Myocyte (in vitro differentiated cells): ENCODE measurements around the gene CDT1. TPM values are rescaled to one million over a fixed set of nuclear protein-coding genes. Genes with fewer than 3 reads are reported as not detected.

Experiments used
- DNase-seq: peaks from one replicate; pipeline ENCODE4 v3.0.0-alpha.2; 2012; ENCODE audit warnings: low read depth
- polyA plus RNA-seq: library from polyadenylated mRNA; unstranded; fragments of >200 nt; gene quantifications from one replicate; pipeline ENCODE4 v1.2.1, GENCODE V29; 2012; ENCODE audit warnings: missing spikeins
- total RNA-seq: library from RNA; depleted of rRNA; stranded (reverse); fragments of >200 nt; gene quantifications from 2 replicates; pipeline ENCODE4 v1.2.3, GENCODE V29; 2014

CDT1 gene
- 0.16 and 1.9 TPM in 2 replicates for total RNA-seq
- 0.74 TPM for polyA plus RNA-seq

GRCh38 chr16:88803264-88803987 is at the start of gene CDT1:
Gene CDT1, plus strand, starts transcription at chr16:88803789. Its CDS starts 43 bp downstream, at chr16:88803832.
- peak; percentile 76 for DNase-seq

- peak; percentile 39 for DNase-seq
Observed at GRCh38 chr16:88754109-88754911, 49.3 kb upstream of the CDT1 start.

DNA sequence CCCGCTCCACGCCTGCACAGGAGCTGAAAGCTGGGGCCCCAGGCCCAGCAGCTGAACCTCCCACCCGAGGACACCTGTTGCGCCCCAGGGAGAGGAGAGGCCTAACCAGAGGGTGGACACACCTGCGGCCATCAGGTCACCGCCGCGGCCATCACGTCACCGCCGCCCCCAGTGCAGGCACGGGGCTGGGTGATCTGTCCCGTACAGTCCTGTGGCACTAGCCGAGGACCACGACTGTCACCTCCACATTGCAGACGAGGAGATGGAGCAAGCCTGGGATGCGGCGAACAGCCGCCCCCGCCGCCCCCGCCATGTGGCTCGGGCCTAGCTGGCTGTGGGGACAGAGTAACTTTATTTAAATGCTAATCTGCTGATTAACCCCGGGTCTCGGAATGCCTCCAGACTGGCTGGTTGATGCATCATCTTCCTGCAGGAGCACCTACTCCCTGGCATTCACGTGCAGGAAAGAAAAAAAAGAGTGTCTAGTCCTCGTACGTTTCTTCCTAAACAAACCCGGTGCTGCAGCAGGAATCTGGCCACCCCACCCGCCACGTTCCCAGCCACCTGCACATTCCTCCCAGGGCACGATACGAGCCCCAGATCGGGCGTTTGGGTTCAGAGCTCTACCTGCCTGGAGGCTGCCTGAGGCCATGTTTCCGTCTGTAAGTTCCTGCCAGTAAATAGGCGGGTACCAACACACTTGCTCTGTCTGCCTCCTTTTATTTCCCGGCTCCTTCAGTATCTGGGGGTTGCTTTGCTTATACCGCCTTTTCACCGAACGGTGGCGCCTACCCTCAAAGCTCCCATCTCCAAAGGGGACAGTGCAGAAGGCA is 48.5 kb upstream of the CDT1 start:
- DNase-seq, result no peak

DNA sequence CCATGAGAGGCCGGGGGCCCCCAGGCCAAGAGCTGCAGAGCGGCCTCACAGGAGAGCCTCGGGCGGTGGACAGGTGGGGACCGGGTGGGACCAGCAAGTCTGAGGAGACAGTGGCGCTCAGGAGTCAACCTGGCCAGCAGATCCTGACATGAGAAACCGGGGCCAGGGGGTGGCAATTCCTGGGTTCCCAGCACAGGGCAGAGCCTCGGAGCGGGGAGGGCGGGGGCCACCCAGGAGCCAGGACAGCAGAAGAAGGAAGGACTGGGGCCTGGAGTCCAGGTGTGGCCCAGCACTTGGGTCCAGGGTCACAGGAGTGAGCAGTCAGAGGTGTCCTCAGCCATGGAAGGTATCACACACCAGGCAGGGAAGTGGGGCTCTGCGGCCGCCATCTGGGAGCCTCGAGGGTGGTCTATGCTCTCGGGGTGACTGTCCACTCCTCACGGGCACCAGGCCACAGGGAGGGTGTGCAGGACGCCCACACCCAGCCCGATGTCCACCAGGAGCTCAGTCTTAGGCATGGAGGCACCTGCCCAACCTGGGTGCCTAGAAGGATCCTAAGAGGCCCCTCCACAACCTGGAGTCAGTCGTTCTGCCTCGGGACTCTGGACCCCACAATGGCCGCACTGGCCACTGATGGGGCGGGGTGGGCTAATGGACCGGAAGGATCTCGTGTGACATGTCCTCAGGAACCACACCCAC is 47.7 kb upstream of the CDT1 start:
- no peak for DNase-seq

GRCh38 chr16:88758227-88758943 is 45.2 kb upstream of the CDT1 start:
- peak; percentile 51 for DNase-seq

- DNase-seq, result no peak
Observed at GRCh38 chr16:88758944-88759244, 44.7 kb upstream of the CDT1 start.

DNA sequence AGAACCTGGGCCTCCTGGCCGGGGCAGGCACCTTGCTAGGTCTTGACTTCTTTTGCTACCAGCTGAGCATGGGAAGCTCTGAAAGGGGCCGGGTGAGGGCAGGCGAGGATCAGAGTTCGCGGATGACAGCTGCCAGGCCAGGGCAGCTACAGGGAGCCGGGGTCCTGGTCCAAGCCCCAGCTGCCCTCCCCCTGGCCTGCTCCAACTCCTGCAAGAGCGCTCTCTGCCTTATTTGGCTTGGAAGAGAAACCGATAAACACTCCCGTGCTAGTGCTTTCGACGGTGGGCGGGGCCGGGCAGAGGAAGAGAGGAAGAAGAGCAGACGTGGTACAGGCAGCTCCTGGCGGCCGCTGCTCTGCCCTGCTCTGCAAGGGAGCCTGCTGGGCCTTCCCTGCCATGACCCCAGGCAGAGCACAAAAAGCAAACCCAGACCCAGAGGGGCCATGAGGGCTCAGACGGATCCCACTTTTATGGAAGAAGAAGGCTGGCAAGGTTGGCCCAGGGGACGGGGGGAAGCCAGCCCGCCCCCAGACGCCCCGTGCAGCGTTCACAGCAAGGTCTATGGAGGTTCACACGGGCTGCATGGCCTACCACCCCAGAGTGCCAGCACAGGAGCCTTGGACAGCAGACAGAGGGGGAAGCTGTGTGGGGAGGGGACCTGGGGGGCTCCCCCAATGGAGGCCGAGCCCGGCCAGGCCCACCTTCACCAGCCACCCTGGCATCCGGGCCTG is 44.2 kb upstream of the CDT1 start:
- no peak for DNase-seq

DNA sequence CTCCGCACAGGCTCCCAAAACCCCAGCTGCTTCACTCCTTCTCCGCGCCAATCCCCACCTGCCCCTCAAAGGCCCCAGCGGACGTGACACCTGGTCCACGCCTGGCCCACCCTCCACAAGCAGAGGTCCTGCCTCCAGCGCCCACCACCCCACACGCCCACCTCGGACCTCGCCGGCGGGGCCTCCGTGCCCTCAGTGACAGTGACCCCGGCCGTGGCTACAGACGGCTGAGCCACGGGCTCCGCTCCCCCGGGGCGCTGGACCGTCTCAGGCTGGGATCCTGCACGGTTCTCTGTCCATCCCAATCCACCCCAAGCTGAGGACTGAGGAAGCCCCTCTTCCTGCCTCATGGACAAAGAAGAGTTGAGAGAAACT is 43.6 kb upstream of the CDT1 start:
- no peak for DNase-seq

- DNase-seq, result no peak
Observed at GRCh38 chr16:88760424-88761142, 43.0 kb upstream of the CDT1 start.

- DNase-seq, result no peak
Observed at GRCh38 chr16:88761143-88761534, 42.5 kb upstream of the CDT1 start.

DNA sequence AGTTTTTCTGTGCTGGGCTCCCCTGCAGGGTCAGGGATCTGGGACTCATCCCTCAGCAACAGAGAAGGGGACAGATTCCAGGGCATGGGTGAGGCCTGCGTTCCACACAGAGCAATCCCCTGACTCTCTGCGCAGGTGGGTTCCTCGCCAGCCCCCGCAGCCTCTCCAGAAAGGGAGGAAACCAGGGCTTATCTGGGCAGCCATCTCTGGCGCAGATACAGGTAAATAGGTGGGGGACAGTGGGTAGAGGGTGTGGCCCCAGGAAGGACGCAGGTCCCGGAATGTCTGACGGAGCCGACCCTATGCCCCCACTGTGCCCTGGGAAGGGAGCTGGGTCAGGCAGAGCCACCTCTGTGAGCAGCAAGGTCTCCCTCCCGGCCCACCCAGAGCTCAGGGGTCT is 41.8 kb upstream of the CDT1 start:
- no peak for DNase-seq

- no peak for DNase-seq
Observed at GRCh38 chr16:88762258-88762870, 41.2 kb upstream of the CDT1 start.

GRCh38 chr16:88762941-88763340 is 40.6 kb upstream of the CDT1 start:
- no peak for DNase-seq

DNA sequence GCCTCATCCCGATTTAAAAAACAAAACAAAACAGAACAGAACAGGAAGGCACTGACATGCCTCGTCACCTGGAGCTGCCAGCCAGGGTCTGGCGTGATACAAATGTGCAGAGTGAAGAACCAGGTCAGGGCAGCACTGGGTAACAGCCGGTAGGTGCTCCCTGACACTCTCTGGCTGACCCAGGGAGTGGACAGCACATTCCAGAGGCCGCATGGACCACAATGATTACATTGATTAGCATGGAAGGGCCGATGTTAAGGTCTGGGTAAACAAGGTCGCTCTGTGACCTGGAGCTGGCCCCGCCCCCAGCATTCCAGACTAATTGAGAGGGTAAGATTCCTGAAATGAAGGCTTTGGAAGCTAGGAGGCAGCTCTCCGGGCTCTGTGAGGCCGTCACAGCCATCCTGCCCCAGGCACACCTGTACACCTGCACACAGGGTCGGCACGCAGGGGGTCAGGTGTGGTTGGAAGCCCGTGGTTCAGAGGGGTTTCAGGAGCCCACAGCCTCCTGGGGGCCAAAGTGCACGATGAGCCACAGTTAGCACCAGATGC is 40.0 kb upstream of the CDT1 start:
- DNase-seq, result no peak

DNA sequence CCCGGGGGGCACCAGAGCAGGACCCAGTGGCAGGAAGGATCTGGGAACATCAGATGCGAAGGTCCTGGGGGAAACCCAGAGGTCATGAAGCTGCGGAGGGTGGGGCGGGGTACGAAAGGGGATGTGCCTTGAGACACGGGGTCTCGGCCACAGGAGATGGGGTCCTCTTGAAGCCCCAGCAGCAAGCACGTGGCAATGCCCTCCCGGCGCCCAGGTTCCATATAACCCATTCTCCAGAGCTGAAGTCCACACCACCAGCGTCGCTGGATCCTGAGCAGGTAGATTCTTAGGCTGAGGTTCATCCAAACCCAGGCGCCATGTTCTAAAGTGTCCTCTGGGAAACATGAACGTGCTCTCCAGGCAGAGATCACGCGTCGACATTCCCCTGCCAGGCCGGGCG is 39.5 kb upstream of the CDT1 start:
- DNase-seq, result no peak

DNA sequence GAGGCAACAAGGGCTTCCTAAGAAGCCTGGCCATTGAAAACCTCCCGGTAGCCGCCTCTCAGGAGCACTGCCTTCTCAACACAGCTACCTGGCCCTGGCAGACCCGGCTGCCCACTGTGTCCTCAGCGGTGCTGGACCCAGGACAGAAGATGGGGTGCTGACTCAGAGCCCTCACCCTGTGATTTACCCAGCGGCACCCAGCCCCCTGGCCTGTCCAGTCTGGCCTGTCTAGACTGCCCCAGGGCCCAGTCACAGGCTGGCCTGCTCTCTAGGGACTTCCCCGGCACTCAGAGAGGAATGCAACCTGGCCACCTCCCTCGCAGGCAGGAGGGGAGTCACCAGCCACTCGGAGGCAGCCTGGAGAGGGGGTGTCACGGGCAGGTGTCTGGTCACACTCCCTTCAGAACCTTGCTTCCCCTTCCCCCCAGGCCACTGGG is 38.7 kb upstream of the CDT1 start:
- DNase-seq, result no peak

GRCh38 chr16:88766975-88767374 is 36.6 kb upstream of the CDT1 start:
- no peak for DNase-seq

DNA sequence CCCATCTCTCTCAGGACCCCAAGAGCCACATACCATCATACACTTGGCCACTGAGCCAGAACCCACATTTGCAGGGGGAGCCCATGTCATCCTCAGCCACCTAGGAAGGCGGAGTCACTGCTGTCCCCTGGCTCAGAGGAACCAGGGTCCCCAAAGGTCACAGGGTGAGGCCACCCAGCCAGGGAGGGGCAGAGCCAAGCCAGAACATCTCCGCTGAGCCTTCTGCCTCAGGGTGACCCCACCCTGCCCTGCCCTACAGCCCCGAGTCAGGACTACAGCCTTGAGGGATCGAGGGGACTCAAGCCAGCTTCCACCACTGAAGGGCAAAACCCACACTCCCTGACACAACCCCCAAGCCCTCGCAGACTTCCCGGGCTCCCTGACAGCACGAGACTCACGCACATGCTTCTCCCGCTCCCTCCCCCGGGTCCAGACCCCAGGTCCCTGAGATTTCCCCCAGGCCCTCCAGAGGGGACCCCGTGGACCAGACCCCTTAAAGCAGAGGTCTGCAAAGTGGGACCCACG is 36.0 kb upstream of the CDT1 start:
- DNase-seq, result no peak
